CD14-positive monocyte (primary cell): ENCODE measurements around the gene TBC1D10A. TPM values are rescaled to one million over a fixed set of nuclear protein-coding genes. Genes with fewer than 3 reads are reported as not detected.

Experiments
- DNase-seq, 3 donors: peaks; one replicate each; pipeline ENCODE4 v3.0.0-alpha.2; 2011 to 2022
- H2AFZ ChIP-seq: 2 replicates; pipeline ENCODE4 v1.6.0; 2012; ENCODE audit warnings: mild to moderate bottlenecking, low read depth, low read length, inconsistent platforms; ENCODE audit not compliant: insufficient read depth, poor library complexity, severe bottlenecking
- H3K27ac ChIP-seq, 2 donors: 1 replicate in 1 of 2; 2 replicates in 1 of 2; pipeline ENCODE4 v1.5.1; 2012 to 2013; ENCODE audit warnings: low read length in 2 of 2, control low read depth in 1 of 2, inconsistent platforms in 1 of 2, low read depth in 1 of 2, mild to moderate bottlenecking in 1 of 2
- H3K27me3 ChIP-seq, 2 donors: one replicate each; pipeline versions ENCODE4 v1.6.0 to v1.6.1; 2011 to 2013; ENCODE audit warnings: low read length in 2 of 2; ENCODE audit not compliant: control insufficient read depth in 2 of 2, insufficient read depth in 2 of 2
- H3K36me3 ChIP-seq, 2 donors: replicated peaks in 1 of 2; 1 replicate in 1 of 2; 2 replicates in 1 of 2; pipeline versions ENCODE4 v1.5.1 to v1.6.1; 2012 to 2013; ENCODE audit warnings: low read length in 2 of 2, control low read depth in 1 of 2, inconsistent platforms in 1 of 2, mild to moderate bottlenecking in 1 of 2; ENCODE audit not compliant: insufficient read depth in 2 of 2, control insufficient read depth in 1 of 2
- H3K4me1 ChIP-seq, 2 donors: 1 replicate in 1 of 2; 2 replicates in 1 of 2; pipeline versions ENCODE4 v1.5.1 to v1.6.1; 2012 to 2013; ENCODE audit warnings: low read length in 2 of 2, control low read depth in 1 of 2, inconsistent platforms in 1 of 2, mild to moderate bottlenecking in 1 of 2, moderate library complexity in 1 of 2; ENCODE audit not compliant: insufficient read depth in 2 of 2, control insufficient read depth in 1 of 2
- H3K4me2 ChIP-seq: replicated peaks from 2 replicates; pipeline ENCODE3; 2012; ENCODE audit warnings: low read length, moderate library complexity, mild to moderate bottlenecking; ENCODE audit not compliant: poor library complexity, severe bottlenecking; ENCODE audit errors: extremely low read depth
- H3K4me3 ChIP-seq, 3 experiments: fragments of 200-600 bp in 1 of 3; sonication (generic) in 1 of 3; replicated peaks in 1 of 3; 1 replicate in 2 of 3; 2 replicates in 1 of 3; pipeline ENCODE4 v1.5.1; 2011 to 2013; ENCODE audit warnings: low read length in 3 of 3, mild to moderate bottlenecking in 3 of 3, control low read depth in 2 of 3, low read depth in 2 of 3, inconsistent platforms in 1 of 3, moderate library complexity in 1 of 3
- H3K79me2 ChIP-seq: 2 replicates; pipeline ENCODE4 v1.6.0; 2012; ENCODE audit warnings: mild to moderate bottlenecking, control low read depth, inconsistent platforms, low read length, moderate library complexity; ENCODE audit not compliant: insufficient read depth
- H3K9ac ChIP-seq: 2 replicates; pipeline ENCODE4 v1.6.0; 2017; ENCODE audit warnings: low read length, mild to moderate bottlenecking; ENCODE audit not compliant: insufficient read depth, poor library complexity, severe bottlenecking
- H3K9me3 ChIP-seq, 2 donors: replicated peaks in 1 of 2; 1 replicate in 1 of 2; 2 replicates in 1 of 2; pipeline versions ENCODE4 v1.5.1 to v1.6.1; 2012 to 2013; ENCODE audit warnings: low read length in 2 of 2, control low read depth in 1 of 2; ENCODE audit not compliant: control insufficient read depth in 1 of 2, insufficient read depth in 1 of 2
- H4K20me1 ChIP-seq: 2 replicates; pipeline ENCODE4 v1.6.0; 2012; ENCODE audit warnings: mild to moderate bottlenecking, low read length, control low read depth, moderate library complexity; ENCODE audit not compliant: insufficient read depth
- H3K27ac Mint-ChIP-seq, 7 donors: one replicate each; pipeline ENCODE4 v1.8.0; 2020; ENCODE audit warnings: mild to moderate bottlenecking in 7 of 7, mixed read lengths in 7 of 7, moderate library complexity in 6 of 7, inconsistent platforms in 2 of 7
- H3K27me3 Mint-ChIP-seq, 3 donors: one replicate each; pipeline ENCODE4 v1.8.0; 2021 to 2022; ENCODE audit warnings: low read depth in 3 of 3, mild to moderate bottlenecking in 3 of 3, mixed read lengths in 3 of 3, moderate library complexity in 3 of 3, inconsistent platforms in 1 of 3
- H3K36me3 Mint-ChIP-seq, 2 donors: one replicate each; pipeline ENCODE4 v1.8.0; 2020; ENCODE audit warnings: mixed read lengths in 2 of 2, inconsistent platforms in 1 of 2, mild to moderate bottlenecking in 1 of 2
- H3K4me1 Mint-ChIP-seq: one replicate; pipeline ENCODE4 v1.8.0; 2020; ENCODE audit warnings: mild to moderate bottlenecking, mixed read lengths
- H3K4me3 Mint-ChIP-seq, 2 donors: one replicate each; pipeline ENCODE4 v1.8.0; 2020; ENCODE audit warnings: mild to moderate bottlenecking in 2 of 2, mixed read lengths in 2 of 2, moderate library complexity in 1 of 2
- H3K9me3 Mint-ChIP-seq, 7 donors: one replicate each; pipeline ENCODE4 v1.8.0; 2020 to 2022; ENCODE audit warnings: mixed read lengths in 7 of 7, mild to moderate bottlenecking in 6 of 7, moderate library complexity in 6 of 7, inconsistent platforms in 2 of 7
- CTCF ChIP-seq: fragments of 200-600 bp; IDR thresholded peaks from one replicate; pipeline ENCODE4 v1.8.0; 2022; ENCODE audit warnings: antibody characterized with exemption, mild to moderate bottlenecking
- WGBS: methylation state at CpG from one replicate; pipeline ENCODE4 v1.1.5; 2013; ENCODE audit warnings: missing lambda C conversion rate; ENCODE audit not compliant: insufficient coverage; 5-methylcytosine and 5-hydroxymethylcytosine counted together
- intact Hi-C, 2 donors: fragments of 100-400 bp; cut with micrococcal nuclease; formaldehyde crosslinking; loops; one replicate each; pipeline versions ENCODE4 v1.15.0 to v1.15.1; 2023
- polyA plus RNA-seq, 3 donors: library from polyadenylated mRNA; depleted of rRNA in 1 of 3; unstranded in 2 of 3; stranded (reverse) in 1 of 3; fragments of 300-500 nt in 2 of 3; fragments of >200 nt in 1 of 3; fragmentation: Illumina TruSeq in 2 of 3; gene quantifications; 1 replicate in 2 of 3; 2 replicates in 1 of 3; pipeline ENCODE4 v1.2.3, GENCODE V29; 2012 to 2021

Gene TBC1D10A
- polyA plus RNA-seq, 3 donors = 13.4 to 38.3 (median 21.8) TPM

DNA sequence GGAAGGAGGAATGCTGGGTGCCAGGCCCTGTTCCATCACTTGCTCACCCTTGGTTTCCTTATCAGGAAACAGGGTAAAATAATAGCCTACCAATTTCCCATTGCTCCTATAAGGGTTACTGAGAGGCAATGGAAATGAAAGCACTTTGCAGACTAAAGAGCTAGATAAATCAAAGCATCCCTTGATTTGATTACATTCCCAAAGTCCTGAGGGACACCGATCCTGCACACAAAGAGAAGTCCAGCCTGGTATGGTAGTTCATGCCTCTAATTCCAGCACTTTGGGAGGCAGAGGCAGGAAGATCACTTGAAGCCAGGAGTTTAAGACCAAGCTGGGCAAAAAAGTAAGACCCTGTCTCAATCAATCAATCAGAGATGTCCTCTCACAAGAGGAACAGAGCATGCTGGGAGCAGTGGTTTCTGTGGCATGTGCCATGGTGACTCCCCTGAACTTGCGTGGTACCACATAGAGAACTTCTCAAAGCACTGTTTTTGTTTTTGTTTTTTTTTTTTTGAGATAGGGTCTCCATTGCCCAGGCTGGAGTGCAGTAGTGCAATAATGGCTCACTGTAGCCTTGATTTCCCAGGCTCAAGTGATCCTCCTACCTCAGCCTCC is 10.7 kb downstream of the TBC1D10A start:
- Mint-ChIP-seq H3K9me3 (peaks cover 0 to 2% (median 0%) of the 10 kb centered on the region in 7 donors), H3K27ac (peak overlapping the region in 5 of 7 donors; percentile 42 to 79 (median 54)), H3K36me3 (peaks cover 33 to 56% of the 10 kb centered on the region in 2 donors), H3K4me3 (no peak overlapping the region), H3K27me3 (peaks cover 0 to 6% (median 0%) of the 10 kb centered on the region in 3 donors), H3K4me1 (peaks cover 97% of the 10 kb centered on the region)
- Histone ChIP-seq H3K9ac (no peak overlapping the region), H4K20me1 (peaks cover 13% of the 10 kb centered on the region), H3K79me2 (peaks cover 72% of the 10 kb centered on the region), H3K27me3 (no peaks in the 10 kb centered on the region), H3K4me3 (no peak overlapping the region), H3K4me1 (peaks cover 96 to 99% of the 10 kb centered on the region in 2 donors), H3K36me3 (peaks cover 5 to 10% of the 10 kb centered on the region in 2 donors), H3K4me2 (no peak overlapping the region), H3K9me3 (no peaks in the 10 kb centered on the region), H3K27ac (peak overlapping the region in 1 of 2 donors; percentile 60), H2AFZ (no peak overlapping the region)
- no peak for DNase-seq
- WGBS = 100% methylated on average over 1 of the region's 2 CpGs
- no peak for TF ChIP-seq CTCF
- intact Hi-C loops = no loop called here

DNA sequence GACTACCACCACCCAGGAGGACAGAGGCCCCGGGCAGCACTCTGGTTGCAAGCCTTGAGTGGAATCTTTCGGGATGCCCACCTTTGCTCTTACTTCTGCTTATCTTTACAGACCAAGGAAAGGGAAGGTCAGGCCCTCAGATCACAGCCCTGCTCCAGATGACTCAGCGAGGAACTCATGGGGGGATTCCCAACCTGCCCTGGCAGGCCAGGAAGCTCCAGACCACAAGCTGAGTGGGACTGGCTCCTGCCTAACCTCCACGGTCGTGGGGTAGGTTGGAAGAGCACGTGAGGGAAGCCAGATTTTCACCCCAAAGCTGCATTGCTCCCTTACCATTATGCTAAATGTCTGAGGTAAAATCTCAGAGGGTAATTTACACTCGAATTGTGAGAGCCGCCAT is 11.8 kb downstream of the TBC1D10A start:
- intact Hi-C loops = no loop called here
- Histone ChIP-seq H2AFZ (no peak overlapping the region), H3K9me3 (no peaks in the 10 kb centered on the region), H4K20me1 (peaks cover 7% of the 10 kb centered on the region), H3K9ac (no peak overlapping the region), H3K79me2 (peaks cover 66% of the 10 kb centered on the region), H3K36me3 (no peaks in the 10 kb centered on the region), H3K27ac (peak overlapping the region in 1 of 2 donors; percentile 60), H3K27me3 (no peaks in the 10 kb centered on the region), H3K4me3 (no peak overlapping the region), H3K4me1 (peaks cover 96 to 99% of the 10 kb centered on the region in 2 donors), H3K4me2 (no peak overlapping the region)
- Mint-ChIP-seq H3K36me3 (peaks cover 24 to 48% of the 10 kb centered on the region in 2 donors), H3K4me3 (peak overlapping the region in 1 of 2 donors; percentile 20), H3K27me3 (peaks cover 0 to 6% (median 0%) of the 10 kb centered on the region in 3 donors), H3K27ac (peak overlapping the region; percentile 37 to 82 (median 56)), H3K9me3 (peaks cover 0 to 4% (median 0%) of the 10 kb centered on the region in 7 donors), H3K4me1 (peaks cover 97% of the 10 kb centered on the region)
- peak; percentile 51 to 93 (median 56) for DNase-seq
- WGBS = 0% methylated on average over 2 of the region's 8 CpGs
- no peak for TF ChIP-seq CTCF
